ENCODE measurements around the gene GRM7.

GRM7 gene

GRCh38 chr3:7333125-7333524 lies 472.2 kb downstream of the GRM7 start:
- TF ChIP-seq SIN3A (IDR thresholded peaks at IDR 0.05; ENCODE audit: borderline replicate concordance, insufficient read depth, low read length) = no peak
- no peak for TF ChIP-seq REST (IDR thresholded peaks at IDR 0.05; ENCODE audit: insufficient read depth in 1 of 2, low read depth in 2 of 2, low read length in 2 of 2)
- TF ChIP-seq FOXP2 (optimal IDR thresholded peaks at IDR 0.05; ENCODE audit: borderline replicate concordance, extremely low read depth, extremely low read length, insufficient read depth) = no peak
- TF ChIP-seq POLR2AphosphoS5 (IDR thresholded peaks at IDR 0.05; ENCODE audit: low read depth, low read length) = no peak

GRCh38 chr3:7340795-7341194 lies 479.9 kb downstream of the GRM7 start:
- TF ChIP-seq POLR2AphosphoS5 (IDR thresholded peaks at IDR 0.05; ENCODE audit: low read depth, low read length) = no peak
- no peak for TF ChIP-seq SIN3A (IDR thresholded peaks at IDR 0.05; ENCODE audit: borderline replicate concordance, insufficient read depth, low read length)
- no peak for TF ChIP-seq REST (IDR thresholded peaks at IDR 0.05; ENCODE audit: insufficient read depth in 1 of 2, low read depth in 2 of 2, low read length in 2 of 2)
- no peak for TF ChIP-seq FOXP2 (optimal IDR thresholded peaks at IDR 0.05; ENCODE audit: borderline replicate concordance, extremely low read depth, extremely low read length, insufficient read depth)
- no peak for TF ChIP-seq TAF1 (IDR thresholded peaks at IDR 0.05; ENCODE audit: borderline replicate concordance, insufficient read depth, low read length)

- TF ChIP-seq SIN3A (IDR thresholded peaks at IDR 0.05; ENCODE audit: borderline replicate concordance, insufficient read depth, low read length) = no peak
- TF ChIP-seq FOXP2 (optimal IDR thresholded peaks at IDR 0.05; ENCODE audit: borderline replicate concordance, extremely low read depth, extremely low read length, insufficient read depth) = no peak
- TF ChIP-seq POLR2AphosphoS5 (IDR thresholded peaks at IDR 0.05; ENCODE audit: low read depth, low read length) = no peak
- no peak for TF ChIP-seq TAF1 (IDR thresholded peaks at IDR 0.05; ENCODE audit: borderline replicate concordance, insufficient read depth, low read length)
- no peak for TF ChIP-seq REST (IDR thresholded peaks at IDR 0.05; ENCODE audit: insufficient read depth in 1 of 2, low read depth in 2 of 2, low read length in 2 of 2)
Observed at GRCh38 chr3:7346364-7346763, 485.4 kb downstream of the GRM7 start.

DNA sequence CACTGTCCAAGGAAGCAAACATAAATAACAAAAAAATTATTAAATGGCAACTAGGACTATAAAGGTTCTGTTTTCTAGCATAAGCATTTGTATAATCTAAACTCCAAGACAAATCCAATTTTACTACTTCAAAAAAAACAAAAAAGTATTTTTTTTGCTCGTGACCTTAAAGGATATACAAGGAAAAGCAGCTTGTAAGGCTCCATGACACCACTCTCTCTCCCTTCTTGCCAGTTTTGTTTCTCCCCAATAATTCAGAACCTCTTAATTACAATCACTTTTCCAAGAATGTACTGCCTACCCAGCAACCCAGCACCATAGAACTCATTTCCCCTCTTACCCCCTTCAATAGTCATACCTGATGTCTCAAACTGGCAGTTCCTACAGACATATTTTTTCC lies 496.2 kb downstream of the GRM7 start:
- TF ChIP-seq POLR2AphosphoS5 (IDR thresholded peaks at IDR 0.05; ENCODE audit: low read depth, low read length) (no peak), TAF1 (IDR thresholded peaks at IDR 0.05; ENCODE audit: borderline replicate concordance, insufficient read depth, low read length) (no peak), SIN3A (IDR thresholded peaks at IDR 0.05; ENCODE audit: borderline replicate concordance, insufficient read depth, low read length) (no peak), FOXP2 (optimal IDR thresholded peaks at IDR 0.05; ENCODE audit: borderline replicate concordance, extremely low read depth, extremely low read length, insufficient read depth) (no peak), REST (IDR thresholded peaks at IDR 0.05; ENCODE audit: insufficient read depth in 1 of 2, low read depth in 2 of 2, low read length in 2 of 2) (no peak)

DNA sequence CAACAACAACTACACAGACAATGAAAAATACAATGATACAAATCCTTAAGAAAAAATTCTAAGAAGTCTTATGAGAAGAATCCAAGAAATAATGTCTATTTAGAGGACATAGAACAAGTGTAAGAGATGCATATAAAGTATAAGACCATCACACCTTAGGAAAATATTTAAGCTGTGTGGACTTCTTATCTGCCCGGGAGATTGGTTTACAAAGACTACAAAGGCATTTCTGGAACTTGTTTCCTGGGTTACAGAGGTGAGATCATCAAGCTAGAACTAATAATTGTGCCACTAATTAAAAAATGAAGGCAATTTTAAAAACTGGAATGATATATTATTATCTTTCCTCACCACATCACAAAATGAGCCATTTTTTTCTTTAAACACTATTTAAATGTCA lies 507.1 kb downstream of the GRM7 start:
- no peak for TF ChIP-seq REST (IDR thresholded peaks at IDR 0.05; ENCODE audit: insufficient read depth in 1 of 2, low read depth in 2 of 2, low read length in 2 of 2)
- no peak for TF ChIP-seq FOXP2 (optimal IDR thresholded peaks at IDR 0.05; ENCODE audit: borderline replicate concordance, extremely low read depth, extremely low read length, insufficient read depth)
- TF ChIP-seq POLR2AphosphoS5 (IDR thresholded peaks at IDR 0.05; ENCODE audit: low read depth, low read length) = no peak
- TF ChIP-seq SIN3A (IDR thresholded peaks at IDR 0.05; ENCODE audit: borderline replicate concordance, insufficient read depth, low read length) = no peak
- TF ChIP-seq TAF1 (IDR thresholded peaks at IDR 0.05; ENCODE audit: borderline replicate concordance, insufficient read depth, low read length) = no peak

All from PFSK-1 (cell line).